Ishikawa (cell line): Measurements from ENCODE around the gene GBGT1.

Experiments
- CEBPB ChIP-seq: IDR thresholded peaks from 2 replicates; pipeline ENCODE4 v1.6.1; 2012
- CREB1 ChIP-seq: IDR thresholded peaks from 2 replicates; pipeline ENCODE4 v1.6.1; 2012; ENCODE audit warnings: low read depth
- EGR1 ChIP-seq: IDR thresholded peaks from 2 replicates; pipeline ENCODE4 v1.6.1; 2012
- EP300 ChIP-seq: IDR thresholded peaks from 2 replicates; pipeline ENCODE4 v1.6.1; 2012; ENCODE audit warnings: borderline replicate concordance
- MAX ChIP-seq: IDR thresholded peaks from 2 replicates; pipeline ENCODE4 v1.6.1; 2012
- NFIC ChIP-seq: IDR thresholded peaks from 2 replicates; pipeline ENCODE4 v1.6.1; 2012
- RAD21 ChIP-seq: IDR thresholded peaks from 2 replicates; pipeline ENCODE4 v1.6.1; 2012; ENCODE audit warnings: low read depth
- REST ChIP-seq: IDR thresholded peaks from 2 replicates; pipeline ENCODE4 v1.6.1; 2012; ENCODE audit warnings: low read depth, mild to moderate bottlenecking
- TAF1 ChIP-seq: IDR thresholded peaks from 2 replicates; pipeline ENCODE4 v1.6.1; 2012; ENCODE audit warnings: low read depth, mild to moderate bottlenecking
- TEAD4 ChIP-seq: IDR thresholded peaks from 2 replicates; pipeline ENCODE4 v1.6.1; 2012
- USF1 ChIP-seq: IDR thresholded peaks from 2 replicates; pipeline ENCODE4 v1.6.1; 2012
- YY1 ChIP-seq: IDR thresholded peaks from 2 replicates; pipeline ENCODE4 v1.6.1; 2012; ENCODE audit warnings: low read depth
- ZBTB7A ChIP-seq: IDR thresholded peaks from 2 replicates; pipeline ENCODE4 v1.6.1; 2012; ENCODE audit warnings: low read depth

GRCh38 chr9:133160742-133161546 lies 2.8 kb downstream of the GBGT1 start:
- TF ChIP-seq RAD21 (peak; percentile 36; the same call in 1 of the 2 replicates), MAX (no peak), CREB1 (no peak), EP300 (no peak), USF1 (peak; percentile 36; the same call in 1 of the 2 replicates), TEAD4 (no peak), EGR1 (no peak), CEBPB (peak; percentile 64), TAF1 (no peak), YY1 (no peak), REST (no peak), NFIC (no peak), ZBTB7A (no peak)
